Retina (tissue), 1 donor: Measurements from ENCODE around the gene POLA1.
A peak's percentile ranks its signal among the peaks of the same experiment; 100 is the strongest.

Source experiments
- DNase-seq: peaks from one replicate; pipeline ENCODE4 v3.0.0-alpha.2; 2016

Gene POLA1

DNA sequence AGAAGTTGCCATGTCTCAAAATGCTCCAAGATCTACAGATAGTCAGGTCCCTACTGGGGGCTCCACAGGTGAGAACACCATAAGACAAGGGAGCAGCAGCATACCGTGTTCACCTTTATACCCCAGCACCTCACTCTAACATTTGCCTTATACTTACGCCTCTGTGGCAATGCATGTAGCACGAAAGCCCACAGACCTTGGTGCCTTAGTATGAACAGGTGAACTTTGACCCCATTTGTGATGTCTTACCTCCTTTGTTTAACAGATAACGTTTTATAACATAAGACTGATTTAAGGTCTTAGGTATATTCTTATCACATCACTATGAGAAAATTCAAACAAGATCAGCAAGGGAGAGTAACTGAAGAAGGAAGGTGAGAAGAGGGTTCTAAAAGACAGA, 193.2 kb downstream of the POLA1 start:
- DNase-seq = no peak

DNA sequence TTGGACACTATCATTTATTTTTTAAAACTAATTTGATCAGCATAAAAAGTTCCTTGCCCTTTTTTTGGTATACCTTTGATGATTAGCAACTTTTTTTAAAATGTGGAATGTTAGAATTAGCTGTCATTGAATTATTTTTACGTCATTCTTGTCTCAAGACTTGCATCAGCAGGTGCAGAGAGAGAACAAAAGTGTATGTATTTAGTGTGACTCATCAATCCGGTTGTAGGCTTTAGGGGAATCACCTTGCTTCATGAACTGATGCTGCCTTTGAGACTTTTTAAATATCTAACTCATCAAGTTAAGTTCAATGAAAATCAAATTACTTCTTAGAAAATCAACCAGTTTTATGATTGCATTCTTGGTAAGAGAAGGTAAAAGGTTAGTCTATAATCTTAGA, 197.0 kb downstream of the POLA1 start:
- no peak for DNase-seq

GRCh38 chrX:24899391-24899790, 205.7 kb downstream of the POLA1 start:
- DNase-seq = no peak

- DNase-seq = no peak
Measured at GRCh38 chrX:24900234-24900633, 206.5 kb downstream of the POLA1 start.

GRCh38 chrX:24902806-24903205, 209.1 kb downstream of the POLA1 start:
- DNase-seq = no peak

DNA sequence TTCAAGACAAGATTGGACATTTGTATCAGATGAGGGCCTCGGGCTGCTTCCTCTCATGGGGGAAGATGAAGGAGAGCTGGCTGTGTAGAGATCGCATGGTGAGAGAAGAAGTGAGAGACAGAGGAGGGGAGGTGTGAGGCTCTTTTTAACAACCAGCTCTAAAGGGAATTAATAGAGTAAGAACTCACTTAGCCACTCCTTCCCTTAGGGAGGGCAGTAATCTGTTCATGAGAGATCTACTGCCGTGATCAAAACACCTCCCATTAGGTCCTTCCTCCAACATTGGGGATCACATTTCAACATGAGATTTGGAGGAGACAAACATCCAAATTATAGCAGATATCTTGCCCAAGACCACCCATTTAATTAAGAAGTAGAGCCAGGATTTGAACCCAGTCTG, 225.0 kb downstream of the POLA1 start:
- no peak for DNase-seq

DNA sequence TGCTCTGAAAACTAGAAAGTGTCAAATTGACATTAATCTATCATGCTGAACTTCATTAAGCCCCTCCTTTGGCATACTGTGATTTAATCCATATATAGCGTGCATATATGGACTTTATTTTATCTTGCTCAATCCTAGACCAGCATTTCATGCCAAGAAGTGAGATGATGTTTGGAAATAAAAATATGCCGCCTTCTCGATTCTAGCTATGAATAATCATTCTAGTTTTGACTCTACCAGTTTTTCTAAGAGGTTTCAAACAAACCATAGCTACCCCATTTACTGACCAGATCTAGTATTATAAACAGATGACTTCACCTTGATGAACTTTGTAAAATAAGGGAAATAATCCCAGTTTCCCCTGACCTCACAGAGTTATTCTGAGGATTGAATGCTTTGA, 227.1 kb downstream of the POLA1 start:
- DNase-seq = no peak

DNA sequence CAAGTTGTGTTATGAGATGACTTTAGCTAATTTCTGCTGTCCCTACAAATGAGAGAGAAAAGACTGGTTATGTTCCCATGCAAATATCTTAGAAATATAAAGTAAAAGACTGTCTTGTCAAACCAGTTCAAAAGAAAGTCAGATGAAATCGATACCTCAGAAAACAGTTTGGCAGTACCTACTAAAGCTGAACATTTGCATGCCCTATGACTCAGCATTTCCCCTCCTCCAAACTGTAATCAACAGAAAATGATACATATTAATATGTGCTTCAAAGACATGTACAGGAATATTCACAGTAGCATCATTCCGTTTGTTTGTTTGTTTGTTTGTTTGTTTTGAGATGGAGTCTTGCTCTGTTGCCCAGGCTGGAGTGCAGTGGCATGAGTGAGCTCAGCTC, 231.7 kb downstream of the POLA1 start:
- DNase-seq = no peak

- no peak for DNase-seq
Measured at GRCh38 chrX:24927372-24927771, 233.7 kb downstream of the POLA1 start.

DNA sequence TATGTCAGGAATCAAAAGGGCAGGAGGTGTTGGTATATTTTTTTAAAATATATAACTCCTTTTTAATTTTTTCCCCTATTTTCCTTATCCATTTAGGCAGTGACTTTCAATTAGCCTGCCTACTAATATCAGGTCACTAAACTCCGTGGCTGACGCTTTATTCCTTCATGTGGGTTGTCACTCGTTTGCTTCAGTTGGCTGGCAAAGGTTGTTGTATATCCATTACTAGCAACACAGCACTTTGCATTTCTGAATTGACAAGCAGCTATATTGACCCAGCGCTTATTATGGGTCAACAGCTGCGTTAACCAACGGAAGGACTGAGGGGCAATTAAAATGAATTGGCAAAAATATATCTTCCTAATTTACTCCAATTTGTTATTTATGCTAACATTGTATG, 234.4 kb downstream of the POLA1 start:
- peak; percentile 17 for DNase-seq

GRCh38 chrX:24934279-24934678, 240.6 kb downstream of the POLA1 start:
- no peak for DNase-seq

DNA sequence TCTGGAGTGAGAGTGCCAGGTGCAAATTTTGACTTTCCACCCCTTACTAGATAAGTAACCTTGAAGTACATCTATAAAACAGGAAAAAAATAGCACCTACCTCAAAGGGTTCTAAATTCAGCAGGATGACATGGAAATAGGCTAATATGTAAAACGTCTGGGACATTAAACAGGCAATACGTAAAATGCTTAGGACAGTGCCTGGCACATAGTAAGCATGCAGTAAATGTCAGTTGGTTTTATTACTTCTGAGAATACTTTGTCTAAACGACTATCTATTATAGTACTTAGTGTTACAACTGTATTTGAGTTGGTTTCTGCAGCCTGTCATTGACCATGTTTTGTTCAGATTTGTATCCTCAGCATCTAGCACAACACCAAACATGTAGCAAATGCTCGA, 251.3 kb downstream of the POLA1 start:
- DNase-seq = no peak

DNA sequence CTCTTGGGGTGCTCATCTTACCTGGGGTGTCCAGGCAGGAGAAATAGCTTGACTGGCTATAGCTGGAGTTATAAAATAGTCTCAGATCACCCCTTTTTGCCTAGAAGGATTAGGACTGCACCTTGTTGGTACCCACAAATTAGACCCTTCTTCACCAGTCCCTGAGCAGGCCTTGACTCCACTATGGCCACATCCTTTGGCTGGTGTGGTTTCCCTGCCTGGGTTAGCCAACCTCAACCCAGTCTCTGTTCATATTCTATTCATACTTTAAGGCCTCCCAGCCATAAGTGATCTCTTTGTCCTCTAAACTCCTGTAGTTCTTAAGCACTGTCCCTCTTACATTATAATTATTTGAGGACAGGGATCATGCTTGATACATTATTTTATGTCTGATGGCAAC, 252.7 kb downstream of the POLA1 start:
- no peak for DNase-seq

DNA sequence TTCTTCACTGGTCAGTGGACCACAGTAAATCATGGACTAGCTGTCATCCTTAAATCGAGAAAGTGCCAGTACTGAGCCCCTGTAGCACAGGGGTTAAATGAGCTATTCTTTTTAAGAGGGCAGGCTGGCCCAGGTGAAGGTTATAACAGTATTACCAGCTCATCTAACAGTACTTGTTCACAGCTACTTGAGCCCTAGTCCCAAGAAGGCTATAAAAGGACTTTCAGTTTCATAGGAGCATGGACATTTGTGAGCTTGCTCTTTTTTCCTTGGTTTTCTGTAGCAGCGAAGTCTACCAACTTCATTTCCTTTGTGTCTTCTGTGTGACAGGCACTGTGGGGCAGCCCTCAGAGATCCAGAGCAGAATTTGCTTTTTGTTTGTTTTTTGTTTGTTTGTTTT, 261.0 kb downstream of the POLA1 start:
- DNase-seq = no peak

- DNase-seq = no peak
Measured at GRCh38 chrX:24955372-24955930, 261.7 kb downstream of the POLA1 start.

- no peak for DNase-seq
Measured at GRCh38 chrX:24956828-24957227, 263.1 kb downstream of the POLA1 start.

GRCh38 chrX:24961809-24962208, 268.1 kb downstream of the POLA1 start:
- no peak for DNase-seq

DNA sequence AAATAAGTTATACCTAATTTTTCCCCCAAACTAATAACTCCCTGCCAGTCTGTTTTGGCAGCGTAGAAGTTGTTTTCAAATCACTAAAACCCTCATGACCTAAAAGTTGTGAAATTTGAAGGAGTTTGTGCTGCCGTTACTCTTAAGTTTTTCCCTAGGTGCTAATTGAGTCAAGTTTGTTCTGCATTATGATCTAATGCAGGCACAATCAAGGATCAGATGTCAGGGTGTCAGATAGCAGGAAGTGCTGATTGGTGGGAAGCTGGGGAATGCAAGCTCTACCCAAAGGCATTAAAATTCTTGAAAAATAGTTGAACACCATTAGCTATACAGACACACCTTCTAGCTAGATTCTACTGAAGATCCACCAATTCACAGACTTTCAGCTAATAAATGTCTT, 270.1 kb downstream of the POLA1 start:
- no peak for DNase-seq

- no peak for DNase-seq
Measured at GRCh38 chrX:24965372-24965771, 271.7 kb downstream of the POLA1 start.

GRCh38 chrX:24969812-24970211, 276.1 kb downstream of the POLA1 start:
- no peak for DNase-seq

GRCh38 chrX:24979081-24979480, 285.4 kb downstream of the POLA1 start:
- DNase-seq = no peak

DNA sequence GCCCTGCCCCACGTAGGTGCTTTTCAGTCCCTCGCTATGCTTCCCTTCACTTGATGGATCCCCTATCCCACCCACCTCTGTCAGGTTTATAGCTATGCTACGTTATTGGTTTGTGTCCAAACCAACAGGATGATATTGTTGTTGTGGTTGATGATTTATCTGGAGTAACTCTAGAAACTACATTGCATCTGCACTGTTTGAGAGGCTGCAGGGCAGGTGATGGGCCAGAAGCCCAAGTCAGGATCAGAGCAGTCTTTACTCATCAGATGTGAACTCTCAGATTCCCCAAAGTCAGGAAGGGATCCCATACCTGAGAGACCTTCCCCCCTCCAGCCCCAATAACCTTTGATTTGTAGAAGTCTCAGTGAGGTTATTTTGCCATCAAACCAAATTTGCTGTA, 287.3 kb downstream of the POLA1 start:
- DNase-seq = no peak

DNA sequence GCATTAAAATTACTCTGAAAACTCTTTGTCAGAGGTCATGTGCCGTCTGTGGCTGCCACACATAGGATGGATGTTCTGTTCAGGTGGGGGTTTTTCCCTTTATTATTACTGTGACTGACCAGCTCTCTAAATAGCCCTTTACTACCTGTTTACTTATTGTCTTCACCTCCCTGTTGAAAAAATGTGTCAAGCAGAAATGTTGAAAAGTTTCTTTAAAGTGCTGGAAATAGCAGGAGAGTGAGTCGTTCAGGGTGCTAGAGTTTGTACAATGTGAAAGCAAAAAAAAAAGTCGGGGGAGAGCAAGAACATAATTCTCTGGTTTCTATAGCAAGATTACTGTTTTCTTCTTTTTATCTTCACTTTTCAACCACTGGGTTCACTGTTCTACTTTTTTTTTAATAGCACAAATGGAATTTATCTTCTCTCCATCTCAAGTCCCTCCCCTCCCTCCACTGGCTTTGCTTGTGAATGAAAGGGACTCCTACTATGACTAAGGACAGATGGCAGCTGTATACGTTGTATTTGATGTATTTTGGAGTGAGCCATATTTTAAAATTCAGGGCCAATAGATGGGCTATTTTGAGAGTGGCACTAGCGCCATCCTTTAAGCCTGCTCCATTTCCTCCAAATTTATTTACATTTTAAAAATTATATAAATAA, 288.7 kb downstream of the POLA1 start:
- DNase-seq = no peak

GRCh38 chrX:24983931-24984330, 290.2 kb downstream of the POLA1 start:
- DNase-seq = no peak

DNA sequence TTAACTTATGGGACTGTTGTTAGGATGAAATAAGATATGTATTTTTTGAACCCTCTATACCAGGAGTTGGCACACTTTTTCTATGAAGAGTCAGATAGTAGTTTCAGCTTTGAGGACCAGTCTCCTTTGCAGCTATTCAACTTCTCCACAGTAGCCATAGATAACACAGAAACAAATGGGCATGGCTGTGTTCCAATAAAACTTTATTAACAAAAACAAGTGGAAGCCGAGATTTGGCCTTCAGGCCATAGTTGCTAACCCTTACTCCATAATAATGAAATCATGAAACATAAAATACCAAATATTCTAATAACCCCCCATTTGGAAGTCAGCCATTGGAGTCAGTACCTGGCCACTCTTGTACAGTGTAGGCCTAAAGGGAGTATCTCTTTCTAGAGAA, 291.4 kb downstream of the POLA1 start:
- no peak for DNase-seq
